Stimulated activated CD8-positive, alpha-beta memory T cell treated with anti-CD3 and anti-CD28 coated beads, Interleukin-15, amount 100 ng/mL, for 1 hour (primary cell): ENCODE measurements around the gene EPHB3.

Experiments
- DNase-seq: peaks from one replicate; pipeline ENCODE4 v3.0.0-alpha.2; 2020; ENCODE audit warnings: low read depth

EPHB3 gene

GRCh38 chr3:184564685-184565385, 3.2 kb downstream of the EPHB3 start:
- no peak for DNase-seq

GRCh38 chr3:184565421-184566211, 4.0 kb downstream of the EPHB3 start:
- no peak for DNase-seq

- no peak for DNase-seq
Measured at GRCh38 chr3:184566441-184567414, 5.1 kb downstream of the EPHB3 start.

- DNase-seq: no peak
Measured at GRCh38 chr3:184567946-184568559, 6.5 kb downstream of the EPHB3 start.

GRCh38 chr3:184568560-184568923, 7.0 kb downstream of the EPHB3 start:
- DNase-seq: no peak

- no peak for DNase-seq
Measured at GRCh38 chr3:184568924-184569829, 7.6 kb downstream of the EPHB3 start.

GRCh38 chr3:184570035-184570434, 8.4 kb downstream of the EPHB3 start:
- no peak for DNase-seq

- DNase-seq: no peak
Measured at GRCh38 chr3:184570489-184570888, 8.9 kb downstream of the EPHB3 start.

- DNase-seq: no peak
Measured at GRCh38 chr3:184571750-184572377, 10.3 kb downstream of the EPHB3 start.

- no peak for DNase-seq
Measured at GRCh38 chr3:184572633-184573270, 11.2 kb downstream of the EPHB3 start.

- no peak for DNase-seq
Measured at GRCh38 chr3:184574515-184575417, 13.2 kb downstream of the EPHB3 start.

- DNase-seq: no peak
Measured at GRCh38 chr3:184575701-184576100, 14.1 kb downstream of the EPHB3 start.

GRCh38 chr3:184576457-184577240, 15.1 kb downstream of the EPHB3 start:
- no peak for DNase-seq

- no peak for DNase-seq
Measured at GRCh38 chr3:184577546-184577945, 16.0 kb downstream of the EPHB3 start.

GRCh38 chr3:184578218-184578617, 16.6 kb downstream of the EPHB3 start:
- no peak for DNase-seq

- DNase-seq: no peak
Measured at GRCh38 chr3:184578822-184579221, 17.2 kb downstream of the EPHB3 start.

- no peak for DNase-seq
Measured at GRCh38 chr3:184579513-184579912, 17.9 kb downstream of the EPHB3 start.

GRCh38 chr3:184580376-184580775, 18.8 kb downstream of the EPHB3 start:
- DNase-seq: no peak
